Activated T-helper 2 cell treated with anti-CD3 and anti-CD28 coated beads, Interferon-gamma antibody, Interleukin-2, Interleukin-4, amounts not matched to agents 10 μg/mL and 5 μg/mL and 100 μg/mL, durations not matched to agents 14 hours and 24 hours and 36 hours (primary cell): ENCODE results near the gene PCLO. TPM values are rescaled to one million over a fixed set of nuclear protein-coding genes. Genes with fewer than 3 reads are reported as not detected.
"Not testable (repeated sequence)": the region's sequence is repeated elsewhere in the genome, so short reads cannot be mapped to it uniquely, and the experiment has no call there.

Experiments used
- DNase-seq: peaks from one replicate; pipeline ENCODE4 v3.0.0; 2021; ENCODE audit warnings: low spot score
- H3K27ac Mint-ChIP-seq: one replicate; pipeline ENCODE4 v1.8.0; 2021; ENCODE audit warnings: mixed read lengths
- H3K27me3 Mint-ChIP-seq: one replicate; pipeline ENCODE4 v1.8.0; 2021; ENCODE audit warnings: low read depth, mixed read lengths
- H3K36me3 Mint-ChIP-seq: one replicate; pipeline ENCODE4 v1.8.0; 2021; ENCODE audit warnings: low read depth, mixed read lengths
- H3K4me1 Mint-ChIP-seq: one replicate; pipeline ENCODE4 v1.8.0; 2021; ENCODE audit warnings: low read depth, mixed read lengths
- H3K4me3 Mint-ChIP-seq: one replicate; pipeline ENCODE4 v1.8.0; 2021; ENCODE audit warnings: low read depth, mild to moderate bottlenecking, moderate library complexity, mixed read lengths
- H3K9me3 Mint-ChIP-seq: one replicate; pipeline ENCODE4 v1.8.0; 2021; ENCODE audit warnings: mixed read lengths
- intact Hi-C: fragments of 100-400 bp; cut with micrococcal nuclease; formaldehyde crosslinking; loops from one replicate; pipeline ENCODE4 v1.15.1; 2023
- total RNA-seq: library from RNA; stranded (reverse); gene quantifications from 2 replicates; pipeline ENCODE4 v1.2.3, GENCODE V29; 2022

PCLO gene
- total RNA-seq, 1 donor from 2014 or later: not detected

GRCh38 chr7:83060218-83060617 lies 102.5 kb downstream of the PCLO start:
- Mint-ChIP-seq H3K4me3 (no peak overlapping the region), H3K27me3 (no peaks in the 10 kb centered on the region), H3K36me3 (no peaks in the 10 kb centered on the region), H3K4me1 (no peaks in the 10 kb centered on the region), H3K27ac (no peak overlapping the region), H3K9me3 (peaks cover 6% of the 10 kb centered on the region)
- intact Hi-C loops: no loop called here
- no peak for DNase-seq

- Mint-ChIP-seq H3K27ac (no peak overlapping the region), H3K4me1 (no peaks in the 10 kb centered on the region), H3K36me3 (no peaks in the 10 kb centered on the region), H3K9me3 (peaks cover 6% of the 10 kb centered on the region), H3K4me3 (no peak overlapping the region), H3K27me3 (no peaks in the 10 kb centered on the region)
- intact Hi-C loops: no loop called here
- no peak for DNase-seq
Measured at GRCh38 chr7:83058667-83059066, 104.0 kb downstream of the PCLO start.

GRCh38 chr7:83055197-83055596 lies 107.5 kb downstream of the PCLO start:
- no peaks in the 10 kb centered on the region for H3K4me1 Mint-ChIP-seq
- no peak overlapping the region for H3K4me3 Mint-ChIP-seq
- DNase-seq: no peak
- no peak overlapping the region for H3K27ac Mint-ChIP-seq
- intact Hi-C loops: no loop called here
- no peaks in the 10 kb centered on the region for H3K27me3 Mint-ChIP-seq
- H3K36me3 Mint-ChIP-seq: no peaks in the 10 kb centered on the region
- peaks cover 3% of the 10 kb centered on the region for H3K9me3 Mint-ChIP-seq

- H3K9me3 Mint-ChIP-seq: peaks cover 1% of the 10 kb centered on the region
- DNase-seq: no peak
- H3K27ac Mint-ChIP-seq: no peak overlapping the region
- H3K36me3 Mint-ChIP-seq: no peaks in the 10 kb centered on the region
- no peak overlapping the region for H3K4me3 Mint-ChIP-seq
- no peaks in the 10 kb centered on the region for H3K4me1 Mint-ChIP-seq
- H3K27me3 Mint-ChIP-seq: no peaks in the 10 kb centered on the region
- intact Hi-C loops: no loop called here
Measured at GRCh38 chr7:83054472-83054871, 108.2 kb downstream of the PCLO start.

GRCh38 chr7:83053965-83054364 lies 108.7 kb downstream of the PCLO start:
- H3K4me1 Mint-ChIP-seq: no peaks in the 10 kb centered on the region
- no peaks in the 10 kb centered on the region for H3K9me3 Mint-ChIP-seq
- intact Hi-C loops: no loop called here
- no peaks in the 10 kb centered on the region for H3K36me3 Mint-ChIP-seq
- no peaks in the 10 kb centered on the region for H3K27me3 Mint-ChIP-seq
- H3K27ac Mint-ChIP-seq: no peak overlapping the region
- H3K4me3 Mint-ChIP-seq: no peak overlapping the region
- DNase-seq: no peak

- H3K27ac Mint-ChIP-seq: no peak overlapping the region
- H3K27me3 Mint-ChIP-seq: no peaks in the 10 kb centered on the region
- no peaks in the 10 kb centered on the region for H3K36me3 Mint-ChIP-seq
- no peaks in the 10 kb centered on the region for H3K4me1 Mint-ChIP-seq
- no peaks in the 10 kb centered on the region for H3K9me3 Mint-ChIP-seq
- intact Hi-C loops: no loop called here
- no peak overlapping the region for H3K4me3 Mint-ChIP-seq
- DNase-seq: no peak
Measured at GRCh38 chr7:83040484-83040883, 122.2 kb downstream of the PCLO start.

- no peaks in the 10 kb centered on the region for H3K4me1 Mint-ChIP-seq
- H3K27ac Mint-ChIP-seq: no peak overlapping the region
- intact Hi-C loops: no loop called here
- no peaks in the 10 kb centered on the region for H3K27me3 Mint-ChIP-seq
- DNase-seq: no peak
- no peaks in the 10 kb centered on the region for H3K36me3 Mint-ChIP-seq
- H3K9me3 Mint-ChIP-seq: no peaks in the 10 kb centered on the region
- no peak overlapping the region for H3K4me3 Mint-ChIP-seq
Measured at GRCh38 chr7:83038787-83039186, 123.9 kb downstream of the PCLO start.

- no peak for DNase-seq
- H3K4me1 Mint-ChIP-seq: no peaks in the 10 kb centered on the region
- no peaks in the 10 kb centered on the region for H3K27me3 Mint-ChIP-seq
- intact Hi-C loops: no loop called here
- H3K27ac Mint-ChIP-seq: no peak overlapping the region
- H3K36me3 Mint-ChIP-seq: no peaks in the 10 kb centered on the region
- H3K9me3 Mint-ChIP-seq: no peaks in the 10 kb centered on the region
- H3K4me3 Mint-ChIP-seq: no peak overlapping the region
Measured at GRCh38 chr7:83036721-83037380, 125.8 kb downstream of the PCLO start.

- Mint-ChIP-seq H3K27me3 (no peaks in the 10 kb centered on the region), H3K36me3 (no peaks in the 10 kb centered on the region), H3K4me1 (no peaks in the 10 kb centered on the region), H3K9me3 (no peaks in the 10 kb centered on the region), H3K4me3 (no peak overlapping the region), H3K27ac (no peak overlapping the region)
- intact Hi-C loops: no loop called here
- no peak for DNase-seq
Measured at GRCh38 chr7:83036130-83036529, 126.6 kb downstream of the PCLO start.

GRCh38 chr7:83032195-83032594 lies 130.5 kb downstream of the PCLO start:
- no peak for DNase-seq
- no peaks in the 10 kb centered on the region for H3K27me3 Mint-ChIP-seq
- H3K36me3 Mint-ChIP-seq: no peaks in the 10 kb centered on the region
- H3K9me3 Mint-ChIP-seq: peaks cover 3% of the 10 kb centered on the region
- intact Hi-C loops: no loop called here
- no peak overlapping the region for H3K27ac Mint-ChIP-seq
- H3K4me1 Mint-ChIP-seq: no peaks in the 10 kb centered on the region
- H3K4me3 Mint-ChIP-seq: no peak overlapping the region

- H3K36me3 Mint-ChIP-seq, H3K4me1 Mint-ChIP-seq, H3K27me3 Mint-ChIP-seq, DNase-seq, H3K27ac Mint-ChIP-seq, intact Hi-C loops, H3K4me3 Mint-ChIP-seq: not testable (repeated sequence)
- H3K9me3 Mint-ChIP-seq: peaks cover 24% of the 10 kb centered on the region
Measured at GRCh38 chr7:83023817-83024665, 138.6 kb downstream of the PCLO start.

GRCh38 chr7:83021032-83021431 lies 141.7 kb downstream of the PCLO start:
- no peak for DNase-seq
- Mint-ChIP-seq H3K9me3 (peaks cover 24% of the 10 kb centered on the region), H3K4me3 (no peak overlapping the region)

GRCh38 chr7:83020161-83020560 lies 142.5 kb downstream of the PCLO start:
- H3K27ac Mint-ChIP-seq: no peak overlapping the region
- H3K9me3 Mint-ChIP-seq: peaks cover 24% of the 10 kb centered on the region
- no peaks in the 10 kb centered on the region for H3K27me3 Mint-ChIP-seq
- intact Hi-C loops: no loop called here
- DNase-seq: no peak
- no peaks in the 10 kb centered on the region for H3K36me3 Mint-ChIP-seq
- H3K4me1 Mint-ChIP-seq: no peaks in the 10 kb centered on the region
- no peak overlapping the region for H3K4me3 Mint-ChIP-seq

More at GRCh38 chr7:83021032-83021431, 141.7 kb downstream of the PCLO start:
- no peaks in the 10 kb centered on the region for H3K27me3 Mint-ChIP-seq
- H3K36me3 Mint-ChIP-seq: no peaks in the 10 kb centered on the region
- intact Hi-C loops: no loop called here
- no peak overlapping the region for H3K27ac Mint-ChIP-seq
- no peaks in the 10 kb centered on the region for H3K4me1 Mint-ChIP-seq
